HG03159 (cell line): Measurements from ENCODE around the gene PHTF1.
"Not testable (repeated sequence)": the region's sequence is repeated elsewhere in the genome, so short reads cannot be mapped to it uniquely, and the experiment has no call there.

Experiments used
- ATAC-seq: cut with Tn5 transposase; IDR thresholded peaks from one replicate; pipeline ENCODE4 v1.9.1; 2021; ENCODE audit warnings: mild to moderate bottlenecking, moderate library complexity; ENCODE audit not compliant: unreplicated experiment

PHTF1 gene

DNA sequence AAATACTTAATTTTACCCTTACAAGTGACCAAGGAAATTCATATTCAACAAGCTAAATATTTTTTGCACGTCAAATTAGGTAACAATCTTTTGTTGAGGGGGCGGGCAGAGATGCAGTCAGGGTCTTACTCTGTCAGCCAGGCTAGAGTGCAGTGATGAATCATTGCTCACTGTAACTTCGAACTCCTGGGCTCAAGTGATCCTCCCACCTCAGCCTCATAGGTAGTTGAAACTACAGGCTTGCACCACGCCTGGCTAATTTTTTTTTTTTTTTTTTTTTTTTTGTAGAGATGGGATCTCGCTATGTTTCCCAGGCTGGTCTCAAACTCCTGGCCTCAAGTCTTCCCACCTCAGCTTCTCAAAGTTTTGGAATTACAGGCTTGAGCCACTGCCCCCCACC lies 26.5 kb downstream of the PHTF1 start:
- ATAC-seq = no peak

DNA sequence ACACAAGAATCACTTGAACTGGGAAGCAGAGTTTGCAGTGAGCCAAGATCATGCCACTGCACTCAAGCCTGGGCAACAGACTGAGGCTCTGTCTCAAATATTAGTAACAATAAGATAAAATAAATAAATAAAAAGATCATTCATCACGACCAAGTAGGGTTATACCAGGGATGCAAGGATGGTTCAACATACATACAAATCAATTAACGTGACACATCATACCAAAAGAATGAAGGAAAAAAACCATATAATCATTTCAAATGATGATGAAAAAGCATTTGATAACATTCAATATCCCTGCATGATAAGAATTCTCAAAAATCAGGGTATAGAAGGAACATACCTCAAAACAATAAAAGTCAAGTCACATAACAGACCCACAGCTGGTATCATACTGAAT lies 38.3 kb downstream of the PHTF1 start:
- ATAC-seq = no peak

GRCh38 chr1:113718621-113719020 lies 40.7 kb downstream of the PHTF1 start:
- not testable (repeated sequence) for ATAC-seq

GRCh38 chr1:113717506-113717905 lies 41.8 kb downstream of the PHTF1 start:
- not testable (repeated sequence) for ATAC-seq

GRCh38 chr1:113714606-113715269 lies 44.5 kb downstream of the PHTF1 start:
- no peak for ATAC-seq

DNA sequence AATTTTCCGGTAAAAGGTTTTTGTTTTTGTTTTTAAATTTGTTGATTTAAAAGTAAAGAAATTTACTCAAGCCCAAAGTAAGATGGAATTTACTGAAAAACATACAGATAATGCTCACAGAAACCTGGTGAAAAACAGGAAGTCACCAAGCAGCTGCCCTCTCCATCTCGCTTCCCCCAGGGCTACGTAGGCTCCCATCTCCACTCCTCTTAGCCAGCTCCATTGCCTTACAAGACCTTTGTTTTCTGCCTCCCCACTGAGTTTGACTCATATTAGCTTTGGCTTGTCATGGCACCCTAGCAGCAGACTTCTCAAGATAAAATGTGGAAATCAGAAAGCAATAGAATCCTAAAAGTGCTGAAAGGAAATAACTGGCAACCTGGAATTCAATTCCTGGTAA lies 57.9 kb downstream of the PHTF1 start:
- ATAC-seq = no peak

- no peak for ATAC-seq
Measured at GRCh38 chr1:113694910-113695309, 64.4 kb downstream of the PHTF1 start.

DNA sequence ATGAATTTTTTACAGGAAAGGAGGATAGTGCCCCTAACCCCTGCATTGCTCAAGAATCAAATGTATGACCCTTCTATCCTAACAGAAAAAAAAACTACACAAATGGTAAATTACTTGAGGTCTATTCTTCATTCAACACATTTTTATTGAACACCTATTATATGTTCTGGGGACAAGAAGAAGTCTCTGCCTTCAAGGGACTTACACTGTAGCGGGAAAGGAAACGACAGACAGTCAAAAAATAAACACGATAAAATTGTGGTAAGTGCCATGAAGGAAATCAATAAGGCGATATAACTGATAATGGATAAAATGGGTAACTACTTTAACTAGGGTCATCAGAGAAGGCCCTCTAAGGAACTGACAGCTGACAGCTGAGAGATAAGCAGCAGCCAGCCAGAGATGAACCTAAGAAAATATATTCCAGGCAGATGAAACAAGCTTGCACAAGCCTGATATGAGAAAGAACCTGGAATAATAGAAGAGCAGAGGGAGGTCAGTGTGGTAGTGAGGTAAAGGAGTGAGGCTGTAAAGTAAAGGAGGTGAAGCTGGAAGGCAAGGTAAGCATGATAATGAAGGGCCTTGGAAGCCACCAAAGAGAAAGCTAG lies 66.4 kb downstream of the PHTF1 start:
- ATAC-seq = no peak

GRCh38 chr1:113692342-113692741 lies 66.9 kb downstream of the PHTF1 start:
- ATAC-seq = no peak

DNA sequence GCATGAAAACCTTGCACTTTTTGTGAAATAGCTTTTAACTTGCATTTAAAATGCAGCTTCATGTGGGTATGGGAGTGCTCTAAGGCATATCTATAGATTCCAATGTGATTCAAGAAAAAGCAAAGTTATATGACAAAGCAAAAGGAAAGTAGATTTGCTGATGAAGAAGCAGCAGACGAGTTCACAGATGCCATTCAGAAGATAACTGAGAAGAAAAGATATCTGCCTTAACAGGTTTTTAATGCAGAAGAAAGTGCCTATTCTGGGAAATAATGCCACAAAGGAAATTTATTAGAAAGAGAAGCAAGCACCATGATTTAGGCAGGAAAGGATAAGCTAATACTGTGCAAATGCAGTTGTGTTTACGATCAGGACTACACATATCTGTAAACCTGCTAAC lies 68.1 kb downstream of the PHTF1 start:
- no peak for ATAC-seq

DNA sequence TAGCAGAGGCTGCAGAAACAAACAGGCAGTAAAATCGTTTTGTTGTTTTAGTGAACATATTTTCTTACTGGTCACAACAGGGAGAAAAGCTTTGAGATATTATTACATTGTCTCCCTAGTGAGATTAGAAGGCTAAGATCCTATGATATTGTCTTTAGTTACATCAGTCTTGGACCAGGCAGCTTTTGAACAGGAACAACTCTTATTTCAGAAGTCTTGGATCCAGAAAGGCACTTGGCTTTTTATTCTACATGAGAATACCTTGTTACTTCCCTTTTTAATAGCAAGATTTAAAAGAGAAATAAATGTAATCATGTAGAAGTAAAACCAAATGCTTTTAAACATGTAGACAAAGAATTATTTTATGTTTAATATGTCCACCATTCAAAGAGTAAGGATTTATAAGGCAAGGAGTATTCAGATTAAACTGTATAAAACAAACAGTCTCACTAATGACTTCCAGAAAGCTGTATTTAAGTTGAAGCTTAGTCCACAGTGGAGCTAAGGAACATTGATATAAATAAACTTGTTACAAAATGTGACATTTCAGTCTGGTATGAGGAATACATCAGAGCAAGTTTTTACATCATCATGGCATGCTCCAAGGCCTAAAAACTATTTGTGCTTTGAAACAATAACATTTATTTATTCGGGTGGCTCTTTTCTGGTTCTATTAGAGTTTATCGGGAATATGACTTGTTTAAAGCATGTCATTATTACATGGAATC lies 72.2 kb downstream of the PHTF1 start:
- ATAC-seq = no peak

- ATAC-seq = no peak
Measured at GRCh38 chr1:113684153-113684541, 75.1 kb downstream of the PHTF1 start.

GRCh38 chr1:113683384-113684152 lies 75.7 kb downstream of the PHTF1 start:
- no peak for ATAC-seq

- no peak for ATAC-seq
Measured at GRCh38 chr1:113681596-113682337, 77.5 kb downstream of the PHTF1 start.

DNA sequence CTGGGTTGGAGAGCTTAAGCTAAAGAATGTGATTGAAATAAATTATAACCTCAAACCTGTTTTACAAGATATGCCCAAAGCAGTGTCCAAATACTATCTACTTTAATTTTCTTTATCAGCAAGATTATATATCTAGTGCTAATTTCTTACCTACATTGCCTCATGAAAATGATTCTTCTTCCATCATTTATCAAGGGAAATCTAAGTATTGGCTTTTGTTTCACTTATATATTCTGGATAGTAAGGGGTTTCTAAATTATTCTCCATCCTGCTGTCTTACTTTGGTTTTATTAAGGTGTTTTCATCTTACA lies 81.2 kb downstream of the PHTF1 start:
- ATAC-seq = no peak

GRCh38 chr1:113677250-113678158 lies 81.8 kb downstream of the PHTF1 start:
- ATAC-seq = no peak

GRCh38 chr1:113676524-113676923 lies 82.8 kb downstream of the PHTF1 start:
- ATAC-seq = no peak

DNA sequence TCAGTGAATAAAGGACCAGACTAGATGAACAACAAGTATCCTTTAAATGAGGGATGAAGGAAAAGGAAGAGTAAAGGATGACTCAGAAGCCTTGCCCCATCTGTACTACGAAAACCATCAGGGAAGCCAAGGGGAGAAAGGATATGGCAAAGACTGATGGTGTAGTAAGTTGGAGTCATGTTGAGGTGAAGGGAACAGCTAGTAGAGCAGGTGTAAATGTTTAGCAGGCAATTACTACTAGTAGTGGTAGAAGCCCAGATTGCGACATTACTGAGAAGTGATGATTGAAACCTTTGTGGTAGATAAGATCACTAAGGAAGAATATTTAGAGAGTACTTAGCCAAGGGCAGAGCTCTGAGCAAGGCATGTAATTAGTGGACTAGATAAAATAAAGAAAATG lies 84.0 kb downstream of the PHTF1 start:
- no peak for ATAC-seq

DNA sequence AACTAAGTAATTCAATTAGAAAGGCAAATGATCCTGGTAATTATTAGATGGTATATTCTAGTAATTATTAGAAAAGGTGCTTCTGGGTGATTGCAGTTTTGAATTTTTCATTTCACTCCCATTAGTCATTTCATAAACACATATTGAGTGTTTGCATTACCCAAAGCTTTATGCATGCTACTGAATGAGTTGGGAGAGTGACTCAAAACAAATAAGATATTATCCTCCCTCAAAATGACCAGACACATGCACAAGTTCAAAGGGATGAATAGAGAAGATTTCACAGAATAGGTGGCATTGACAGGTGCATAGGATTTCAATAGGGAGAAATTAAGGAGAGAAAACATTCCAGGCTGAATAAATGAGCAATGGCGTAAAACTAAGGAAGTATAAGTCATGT lies 84.7 kb downstream of the PHTF1 start:
- ATAC-seq = no peak

GRCh38 chr1:113672491-113672890 lies 86.8 kb downstream of the PHTF1 start:
- no peak for ATAC-seq
